ENCODE results near the gene DNM1.

GRCh38 chr9:128206916-128207910 lies 4.0 kb downstream of the DNM1 start:
- TF ChIP-seq CTCF (IDR thresholded peaks at IDR 0.05): no peak
- no peak for TF ChIP-seq EZH2 (IDR thresholded peaks at IDR 0.05)

Data from neural progenitor cell (in vitro differentiated cells).